Measurements from ENCODE around the gene BUB1B.
A peak's percentile ranks its signal among the peaks of the same experiment; 100 is the strongest.

DNA sequence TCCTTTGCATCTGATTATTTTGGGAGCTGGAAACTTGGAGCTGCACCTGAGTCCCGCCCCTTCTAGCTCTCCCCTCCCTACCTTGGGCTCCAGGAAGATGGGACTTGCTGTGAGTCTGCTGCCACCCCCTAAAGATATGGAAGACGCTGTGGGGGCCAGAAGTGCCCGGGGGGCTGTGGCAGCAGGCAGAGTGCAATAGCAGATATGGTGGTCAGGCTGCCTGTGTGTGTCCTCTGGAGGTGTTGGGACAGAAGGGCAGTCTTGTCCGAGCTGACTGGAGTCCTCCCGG lies 78.5 kb downstream of the BUB1B start:
- TF ChIP-seq, protein P1, sequence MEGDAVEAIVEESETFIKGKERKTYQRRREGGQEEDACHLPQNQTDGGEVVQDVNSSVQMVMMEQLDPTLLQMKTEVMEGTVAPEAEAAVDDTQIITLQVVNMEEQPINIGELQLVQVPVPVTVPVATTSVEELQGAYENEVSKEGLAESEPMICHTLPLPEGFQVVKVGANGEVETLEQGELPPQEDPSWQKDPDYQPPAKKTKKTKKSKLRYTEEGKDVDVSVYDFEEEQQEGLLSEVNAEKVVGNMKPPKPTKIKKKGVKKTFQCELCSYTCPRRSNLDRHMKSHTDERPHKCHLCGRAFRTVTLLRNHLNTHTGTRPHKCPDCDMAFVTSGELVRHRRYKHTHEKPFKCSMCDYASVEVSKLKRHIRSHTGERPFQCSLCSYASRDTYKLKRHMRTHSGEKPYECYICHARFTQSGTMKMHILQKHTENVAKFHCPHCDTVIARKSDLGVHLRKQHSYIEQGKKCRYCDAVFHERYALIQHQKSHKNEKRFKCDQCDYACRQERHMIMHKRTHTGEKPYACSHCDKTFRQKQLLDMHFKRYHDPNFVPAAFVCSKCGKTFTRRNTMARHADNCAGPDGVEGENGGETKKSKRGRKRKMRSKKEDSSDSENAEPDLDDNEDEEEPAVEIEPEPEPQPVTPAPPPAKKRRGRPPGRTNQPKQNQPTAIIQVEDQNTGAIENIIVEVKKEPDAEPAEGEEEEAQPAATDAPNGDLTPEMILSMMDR (IDR thresholded peaks at IDR 0.05), result no peak
- TF ChIP-seq POLR2A (IDR thresholded peaks at IDR 0.05), result peak in 1 of 4 donors; percentile 17
